Gastroesophageal sphincter (tissue), 3 donors: ENCODE results near the gene MARK2.

Experiments
- POLR2A ChIP-seq, 2 donors: fragments of 450-650 bp; IDR thresholded peaks; one replicate each; pipeline ENCODE4 v1.6.1; 2017; ENCODE audit warnings: antibody characterized with exemption in 2 of 2, mild to moderate bottlenecking in 2 of 2, moderate library complexity in 1 of 2
- POLR2AphosphoS5 ChIP-seq: sonication (generic); formaldehyde crosslinking; IDR thresholded peaks from one replicate; pipeline ENCODE4 v1.6.1; 2017; ENCODE audit warnings: antibody characterized with exemption
- TF ChIP-seq, protein P1 (sequence below), 4 experiments: fragments of 200-600 bp in 2 of 4; fragments of 450-650 bp in 2 of 4; sonication (generic) in 1 of 4; IDR thresholded peaks; one replicate each; pipeline ENCODE4 v1.5.1; 2017 to 2019; ENCODE audit warnings: antibody characterized with exemption in 4 of 4, mild to moderate bottlenecking in 2 of 4, moderate library complexity in 2 of 4

DNA sequence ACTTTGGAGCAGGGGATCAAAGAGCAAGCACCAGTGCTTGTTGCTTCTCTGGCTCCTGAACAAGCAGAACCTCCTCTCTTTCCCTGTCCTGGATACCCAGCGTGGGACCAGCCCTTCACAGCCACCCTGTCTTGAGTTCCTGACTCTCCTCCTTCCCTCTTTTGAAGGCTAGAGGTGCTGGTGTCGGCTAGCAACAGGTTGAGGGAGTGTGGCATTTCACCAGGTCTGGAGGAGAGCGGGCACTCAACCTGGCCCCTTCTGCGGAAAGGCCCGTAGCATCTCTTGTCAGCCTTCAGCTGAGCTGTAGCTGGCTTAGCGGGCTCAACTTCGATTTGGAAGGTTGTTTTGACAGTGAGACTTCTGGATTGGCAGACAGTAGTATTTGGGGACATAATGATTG lies 51.5 kb downstream of the MARK2 start:
- TF ChIP-seq, protein P1, sequence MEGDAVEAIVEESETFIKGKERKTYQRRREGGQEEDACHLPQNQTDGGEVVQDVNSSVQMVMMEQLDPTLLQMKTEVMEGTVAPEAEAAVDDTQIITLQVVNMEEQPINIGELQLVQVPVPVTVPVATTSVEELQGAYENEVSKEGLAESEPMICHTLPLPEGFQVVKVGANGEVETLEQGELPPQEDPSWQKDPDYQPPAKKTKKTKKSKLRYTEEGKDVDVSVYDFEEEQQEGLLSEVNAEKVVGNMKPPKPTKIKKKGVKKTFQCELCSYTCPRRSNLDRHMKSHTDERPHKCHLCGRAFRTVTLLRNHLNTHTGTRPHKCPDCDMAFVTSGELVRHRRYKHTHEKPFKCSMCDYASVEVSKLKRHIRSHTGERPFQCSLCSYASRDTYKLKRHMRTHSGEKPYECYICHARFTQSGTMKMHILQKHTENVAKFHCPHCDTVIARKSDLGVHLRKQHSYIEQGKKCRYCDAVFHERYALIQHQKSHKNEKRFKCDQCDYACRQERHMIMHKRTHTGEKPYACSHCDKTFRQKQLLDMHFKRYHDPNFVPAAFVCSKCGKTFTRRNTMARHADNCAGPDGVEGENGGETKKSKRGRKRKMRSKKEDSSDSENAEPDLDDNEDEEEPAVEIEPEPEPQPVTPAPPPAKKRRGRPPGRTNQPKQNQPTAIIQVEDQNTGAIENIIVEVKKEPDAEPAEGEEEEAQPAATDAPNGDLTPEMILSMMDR (IDR thresholded peaks at IDR 0.05): no peak
- TF ChIP-seq POLR2A (IDR thresholded peaks at IDR 0.05) (no peak), POLR2AphosphoS5 (no peak)
